HepG2 (cell line): ENCODE results near the gene PRSS27. TPM values are rescaled to one million over a fixed set of nuclear protein-coding genes. Genes with fewer than 3 reads are reported as not detected.

Experiments
- DMTF1 ChIP-seq: sonication (generic); formaldehyde crosslinking; IDR thresholded peaks from 2 replicates; pipeline ENCODE4 v1.4.0; 2020; ENCODE audit warnings: mild to moderate bottlenecking, missing genetic modification reagents
- HMGXB4 ChIP-seq, 2 experiments: sonication (generic) in 1 of 2; formaldehyde crosslinking in 1 of 2; IDR thresholded peaks; 2 replicates each; pipeline versions ENCODE4 v1.4.0 to v1.6.1; 2018 to 2020; ENCODE audit warnings: missing genetic modification reagents in 2 of 2, borderline replicate concordance in 1 of 2, low read depth in 1 of 2, mild to moderate bottlenecking in 1 of 2, missing biosample characterization in 1 of 2
- IRF2 ChIP-seq: IDR thresholded peaks from 2 replicates; pipeline ENCODE4 v1.6.1; 2018; ENCODE audit warnings: missing genetic modification reagents, missing compliant biosample characterization
- MIER2 ChIP-seq: IDR thresholded peaks from 2 replicates; pipeline ENCODE4 v1.6.1; 2016; ENCODE audit warnings: missing biosample characterization, missing genetic modification reagents
- MTA1 ChIP-seq: sonication (generic); formaldehyde crosslinking; IDR thresholded peaks from 2 replicates; pipeline ENCODE4 v1.4.0; 2020; ENCODE audit warnings: missing genetic modification reagents, mild to moderate bottlenecking, borderline replicate concordance
- MXD3 ChIP-seq: IDR thresholded peaks from 2 replicates; pipeline ENCODE4 v1.6.1; 2016; ENCODE audit warnings: mild to moderate bottlenecking, missing biosample characterization, missing genetic modification reagents
- MXD4 ChIP-seq: IDR thresholded peaks from 2 replicates; pipeline ENCODE4 v1.6.1; 2016; ENCODE audit warnings: mild to moderate bottlenecking, missing biosample characterization, missing genetic modification reagents
- NFRKB ChIP-seq: fragments of 450-650 bp; IDR thresholded peaks from 2 replicates; pipeline ENCODE4 v1.6.1; 2017
- PRDM4 ChIP-seq: sonication (generic); formaldehyde crosslinking; IDR thresholded peaks from 2 replicates; pipeline ENCODE4 v1.9.0; 2021; ENCODE audit warnings: missing genetic modification reagents, borderline replicate concordance
- SSRP1 ChIP-seq: IDR thresholded peaks from 2 replicates; pipeline ENCODE4 v1.6.1; 2016; ENCODE audit warnings: control low read depth
- TMF1 ChIP-seq: sonication (generic); formaldehyde crosslinking; IDR thresholded peaks from 2 replicates; pipeline ENCODE4 v1.8.1; 2022; ENCODE audit warnings: low read depth, missing genetic modification reagents
- ZHX1 ChIP-seq: sonication (generic); formaldehyde crosslinking; IDR thresholded peaks from 2 replicates; pipeline ENCODE4 v1.8.1; 2022; ENCODE audit warnings: low read depth, mild to moderate bottlenecking, missing genetic modification reagents
- ZNF12 ChIP-seq: sonication (generic); formaldehyde crosslinking; IDR thresholded peaks from 2 replicates; pipeline ENCODE4 v1.5.0; 2020; ENCODE audit warnings: missing genetic modification reagents
- ZNF460 ChIP-seq: sonication (generic); formaldehyde crosslinking; IDR thresholded peaks from 2 replicates; pipeline ENCODE4 v1.5.1; 2020; ENCODE audit warnings: missing genetic modification reagents, mild to moderate bottlenecking, borderline replicate concordance
- ZNF468 ChIP-seq: sonication (generic); formaldehyde crosslinking; IDR thresholded peaks from 2 replicates; pipeline ENCODE4 v1.8.0; 2022; ENCODE audit warnings: mild to moderate bottlenecking, moderate library complexity, missing genetic modification reagents
- polyA plus RNA-seq, 8 experiments: library from polyadenylated mRNA; depleted of rRNA in 3 of 8; stranded (reverse) in 7 of 8; unstranded in 1 of 8; fragments of >200 nt; fragmentation: Illumina TruSeq in 4 of 8; extraction: Trizol in 4 of 8; gene quantifications; 2 replicates each; pipeline versions ENCODE4 v1.2.1 to v1.2.3, GENCODE V29; 2011 to 2016; ENCODE audit warnings: low read depth in 4 of 8, missing spikeins in 1 of 8, mixed read lengths in 1 of 8; ENCODE audit not compliant: insufficient read depth in 1 of 8
- total RNA-seq, 5 experiments: library from RNA; depleted of rRNA; stranded (reverse); fragments of >200 nt; fragmentation: Illumina TruSeq; extraction: Trizol; gene quantifications; 2 replicates each; pipeline ENCODE4 v1.2.3, GENCODE V29; 2016; ENCODE audit warnings: low read depth in 1 of 5

The PRSS27 gene
- total and polyA plus RNA-seq, 2 of the 13 experiments (the other 11 are each of a cell fraction or from before 2014, with no cell fraction given), result 0.20 to 0.73 TPM

GRCh38 chr16:2752035-2752849 lies 32.2 kb upstream of the PRSS27 start, which contains the start of gene SRRM2 (continued):
- TF ChIP-seq PRDM4 (CRISPR knock-in tag), result no peak
- TF ChIP-seq TMF1 (CRISPR knock-in tag), result peak; percentile 90; the same call in 1 of the 2 replicates
- TF ChIP-seq ZNF12, result no peak; the same call in 1 of the 2 replicates
- TF ChIP-seq IRF2 (CRISPR knock-in tag), result peak; percentile 88
- peak; percentile 85; the same call in 1 of the 2 replicates for TF ChIP-seq NFRKB
- TF ChIP-seq DMTF1 (CRISPR knock-in tag), result peak; percentile 99
- peak; percentile 54; the same call in 1 of the 2 replicates for TF ChIP-seq MXD4 (CRISPR knock-in tag)
- peak; percentile 15; the same call in 1 of the 2 replicates for TF ChIP-seq MXD3 (CRISPR knock-in tag)
- no peak for TF ChIP-seq SSRP1 (CRISPR knock-in tag)
- no peak for TF ChIP-seq MTA1 (CRISPR knock-in tag)
- no peak for TF ChIP-seq ZNF468 (CRISPR knock-in tag)
- TF ChIP-seq ZHX1 (CRISPR knock-in tag), result peak; percentile 42; the same call in 1 of the 2 replicates
- no peak; the same call in 1 of the 2 replicates for TF ChIP-seq ZNF460
- TF ChIP-seq MIER2, result no peak
- peak; percentile 89 to 90 for TF ChIP-seq HMGXB4 (CRISPR knock-in tag; IDR thresholded peaks at IDR 0.05; ENCODE audit: borderline replicate concordance in 1 of 2, low read depth in 1 of 2)
